ENCODE results near the gene NT5C1B.

DNA sequence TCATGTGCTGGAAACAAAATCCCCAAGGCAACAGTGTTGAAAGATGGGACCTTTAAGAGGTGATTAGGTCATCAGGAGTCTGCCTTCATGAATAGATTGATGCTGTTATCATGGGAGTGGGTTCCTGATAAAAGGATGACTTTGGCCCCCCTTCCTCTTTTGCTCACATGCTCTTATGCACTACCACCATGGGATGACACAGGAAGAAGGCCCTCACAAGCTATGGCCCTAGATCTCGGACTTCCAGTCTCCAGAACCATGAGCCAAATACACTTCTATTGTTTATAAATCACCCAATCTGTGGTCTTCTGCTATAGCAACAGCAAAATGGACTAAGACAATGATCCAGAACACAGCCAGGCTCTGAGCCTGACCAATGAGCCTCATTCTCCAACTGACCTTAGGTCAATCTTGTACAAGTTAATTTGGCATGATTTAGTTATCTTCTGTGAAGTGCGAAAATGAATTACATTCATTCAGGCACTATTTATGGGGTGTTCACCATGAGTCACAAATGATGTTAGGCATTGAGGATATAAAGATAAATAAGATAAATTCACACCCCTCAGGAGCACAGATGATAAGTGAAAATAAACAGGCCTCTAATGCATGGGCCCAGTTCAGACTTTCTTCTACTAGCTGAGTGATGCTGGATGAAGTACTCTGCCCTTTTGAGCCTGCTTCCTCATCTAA, 37.7 kb upstream of the NT5C1B start:
- TF ChIP-seq, protein P1, sequence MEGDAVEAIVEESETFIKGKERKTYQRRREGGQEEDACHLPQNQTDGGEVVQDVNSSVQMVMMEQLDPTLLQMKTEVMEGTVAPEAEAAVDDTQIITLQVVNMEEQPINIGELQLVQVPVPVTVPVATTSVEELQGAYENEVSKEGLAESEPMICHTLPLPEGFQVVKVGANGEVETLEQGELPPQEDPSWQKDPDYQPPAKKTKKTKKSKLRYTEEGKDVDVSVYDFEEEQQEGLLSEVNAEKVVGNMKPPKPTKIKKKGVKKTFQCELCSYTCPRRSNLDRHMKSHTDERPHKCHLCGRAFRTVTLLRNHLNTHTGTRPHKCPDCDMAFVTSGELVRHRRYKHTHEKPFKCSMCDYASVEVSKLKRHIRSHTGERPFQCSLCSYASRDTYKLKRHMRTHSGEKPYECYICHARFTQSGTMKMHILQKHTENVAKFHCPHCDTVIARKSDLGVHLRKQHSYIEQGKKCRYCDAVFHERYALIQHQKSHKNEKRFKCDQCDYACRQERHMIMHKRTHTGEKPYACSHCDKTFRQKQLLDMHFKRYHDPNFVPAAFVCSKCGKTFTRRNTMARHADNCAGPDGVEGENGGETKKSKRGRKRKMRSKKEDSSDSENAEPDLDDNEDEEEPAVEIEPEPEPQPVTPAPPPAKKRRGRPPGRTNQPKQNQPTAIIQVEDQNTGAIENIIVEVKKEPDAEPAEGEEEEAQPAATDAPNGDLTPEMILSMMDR (IDR thresholded peaks at IDR 0.05; ENCODE audit: low read depth, low read length, missing input control) = no peak
- TF ChIP-seq GABPA (IDR thresholded peaks at IDR 0.05 in 1 of 2, conservative IDR thresholded peaks at IDR 0.05 in 1 of 2) (no peak), JUND (IDR thresholded peaks at IDR 0.05) (no peak), EGR1 (IDR thresholded peaks at IDR 0.05; ENCODE audit: low read depth in 2 of 2) (no peak)
